Measurements from ENCODE around the gene SNRNP70.
A peak's percentile ranks its signal among the peaks of the same experiment; 100 is the strongest.

Gene SNRNP70

DNA sequence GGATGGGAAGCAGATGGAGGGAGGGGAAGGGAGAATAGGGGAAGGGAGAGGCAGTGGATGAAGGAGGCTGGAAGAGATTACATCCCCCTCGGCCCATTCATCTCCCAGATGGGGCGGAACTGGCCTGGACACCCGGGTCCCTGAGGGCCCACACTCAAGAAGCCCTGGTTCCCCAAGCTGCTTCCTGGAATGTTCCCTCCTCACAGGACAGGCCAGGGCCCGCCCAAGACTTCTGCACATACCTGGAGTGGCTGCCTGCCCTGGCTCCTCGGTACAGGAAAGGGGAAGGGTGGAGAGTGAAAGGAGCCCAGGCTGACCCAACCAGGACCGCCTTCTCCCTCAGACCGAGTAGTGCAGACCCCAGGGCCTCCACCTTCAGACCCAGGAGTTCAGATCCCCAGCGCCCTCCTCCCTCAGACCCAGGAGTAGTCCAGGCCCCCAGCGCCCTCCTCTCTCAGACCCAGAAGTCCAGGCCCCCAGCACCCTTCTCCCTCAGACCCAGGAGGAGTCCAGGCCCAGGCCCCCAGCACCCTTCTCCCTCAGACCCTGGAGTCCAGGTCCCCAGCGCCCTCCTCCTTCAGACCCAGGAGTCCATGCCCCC, 21.1 kb upstream of the SNRNP70 start:
- no peak for DNase-seq (ENCODE audit: low read depth)
- TF ChIP-seq, protein P1, sequence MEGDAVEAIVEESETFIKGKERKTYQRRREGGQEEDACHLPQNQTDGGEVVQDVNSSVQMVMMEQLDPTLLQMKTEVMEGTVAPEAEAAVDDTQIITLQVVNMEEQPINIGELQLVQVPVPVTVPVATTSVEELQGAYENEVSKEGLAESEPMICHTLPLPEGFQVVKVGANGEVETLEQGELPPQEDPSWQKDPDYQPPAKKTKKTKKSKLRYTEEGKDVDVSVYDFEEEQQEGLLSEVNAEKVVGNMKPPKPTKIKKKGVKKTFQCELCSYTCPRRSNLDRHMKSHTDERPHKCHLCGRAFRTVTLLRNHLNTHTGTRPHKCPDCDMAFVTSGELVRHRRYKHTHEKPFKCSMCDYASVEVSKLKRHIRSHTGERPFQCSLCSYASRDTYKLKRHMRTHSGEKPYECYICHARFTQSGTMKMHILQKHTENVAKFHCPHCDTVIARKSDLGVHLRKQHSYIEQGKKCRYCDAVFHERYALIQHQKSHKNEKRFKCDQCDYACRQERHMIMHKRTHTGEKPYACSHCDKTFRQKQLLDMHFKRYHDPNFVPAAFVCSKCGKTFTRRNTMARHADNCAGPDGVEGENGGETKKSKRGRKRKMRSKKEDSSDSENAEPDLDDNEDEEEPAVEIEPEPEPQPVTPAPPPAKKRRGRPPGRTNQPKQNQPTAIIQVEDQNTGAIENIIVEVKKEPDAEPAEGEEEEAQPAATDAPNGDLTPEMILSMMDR (conservative IDR thresholded peaks at IDR 0.05; ENCODE audit: low read depth, low read length): no peak
- no peak overlapping the region for H3K4me3 ChIP-seq (ENCODE audit: low read length)

DNA sequence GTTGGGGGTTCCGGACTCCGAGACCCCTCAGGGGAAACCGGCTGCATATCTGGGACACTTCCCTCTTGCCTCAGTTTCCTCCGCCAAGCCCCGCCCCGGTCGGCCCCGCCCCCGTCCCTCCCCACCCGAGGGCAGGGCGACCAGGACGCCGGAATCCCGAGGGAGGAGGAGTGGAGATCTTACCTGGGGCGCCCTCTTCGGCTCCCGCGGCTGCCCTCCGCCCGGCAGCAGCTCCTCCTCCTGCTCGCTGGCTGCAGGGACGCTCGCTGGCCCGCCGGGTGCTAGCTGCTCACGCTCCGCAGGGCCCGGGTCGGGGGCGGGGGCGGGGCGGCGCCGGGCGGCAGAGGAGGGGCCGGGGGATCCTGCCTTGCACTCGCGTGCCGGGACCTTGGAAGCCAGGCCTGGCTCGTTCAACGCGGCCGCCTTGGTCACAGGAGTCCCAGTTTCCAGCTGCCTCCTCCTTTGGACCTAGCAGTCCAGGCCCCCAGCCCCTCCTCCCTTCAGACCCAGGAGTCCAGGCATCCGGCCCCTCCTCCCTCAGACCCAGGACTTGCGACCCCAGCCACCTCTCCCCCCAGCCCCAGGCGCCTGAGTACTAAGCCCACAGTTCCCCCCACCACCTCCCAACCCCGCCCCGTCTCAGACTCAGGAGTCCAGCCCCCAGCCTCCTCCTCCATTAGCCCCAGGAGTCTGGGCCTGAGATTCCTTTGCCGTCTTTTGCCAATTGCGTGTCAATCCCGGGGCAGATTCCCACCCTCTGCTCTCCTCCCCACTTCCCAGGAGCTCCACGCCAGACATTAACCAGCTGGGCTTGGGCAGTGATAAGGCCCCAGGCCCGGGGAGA, 20.3 kb upstream of the SNRNP70 start, which contains the start of gene NTF4:
NTF4 (minus strand) TSS at position 51 of the 844 bp plus-strand sequence. CDS start 2,821 bp downstream, outside the sequence.
- no peak for DNase-seq (ENCODE audit: low read depth)
- TF ChIP-seq, protein P1 (conservative IDR thresholded peaks at IDR 0.05; ENCODE audit: low read depth, low read length): no peak
- peak within 1 kb of the TSS; percentile 29 for H3K4me3 ChIP-seq (ENCODE audit: low read length)

DNA sequence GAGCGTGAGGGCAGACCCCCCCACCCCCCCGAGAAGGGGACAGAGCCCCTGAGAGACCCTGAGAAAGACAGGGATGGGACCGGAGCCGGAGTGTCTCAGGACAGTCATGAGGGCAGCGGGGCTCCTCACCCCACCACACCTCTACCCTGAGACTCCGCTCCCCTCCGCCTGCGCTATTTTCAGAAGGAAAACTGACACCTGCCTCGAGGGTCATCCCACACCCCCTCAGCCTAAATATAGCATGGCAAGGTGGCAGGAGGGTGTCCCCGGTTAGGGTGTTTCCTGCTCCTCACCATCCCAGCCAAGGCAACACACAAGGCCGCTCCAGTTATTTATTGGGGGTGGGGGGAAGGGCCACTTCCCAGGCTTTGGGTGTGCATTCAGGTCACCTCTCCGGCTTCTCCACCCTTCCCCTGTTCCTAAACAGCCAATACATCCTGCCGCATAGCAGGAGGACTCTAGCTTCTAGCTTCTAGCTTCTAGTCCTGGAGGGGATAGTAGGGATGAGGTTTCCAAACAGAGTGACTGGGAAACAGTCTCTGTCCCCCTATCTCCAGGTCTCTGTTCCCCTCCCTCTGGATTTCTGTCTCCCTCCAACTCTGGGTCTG, 19.2 kb upstream of the SNRNP70 start:
- no peak overlapping the region for H3K4me3 ChIP-seq (ENCODE audit: low read length)
- TF ChIP-seq, protein P1 (conservative IDR thresholded peaks at IDR 0.05; ENCODE audit: low read depth, low read length): no peak
- no peak for DNase-seq (ENCODE audit: low read depth)

DNA sequence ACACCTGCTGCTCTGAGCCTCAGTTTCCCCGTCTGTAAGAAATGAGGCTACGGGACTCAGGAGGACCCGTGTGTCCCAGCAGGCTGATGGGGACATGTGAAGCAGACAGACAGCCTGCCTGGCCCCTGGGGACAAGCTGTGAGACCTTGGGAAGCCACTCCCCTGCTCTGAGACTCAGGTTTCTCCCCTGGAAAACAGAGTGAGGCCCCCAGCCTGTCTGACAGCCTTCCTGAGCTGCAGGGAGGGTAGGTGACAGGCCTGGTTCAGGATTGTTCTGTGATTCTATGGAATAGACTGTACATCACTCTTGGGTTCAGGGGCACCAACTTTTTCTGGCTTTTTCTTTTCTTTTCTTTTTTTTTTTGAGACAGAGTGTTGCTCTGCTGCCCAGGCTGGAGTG, 17.7 kb upstream of the SNRNP70 start:
- H3K4me3 ChIP-seq (ENCODE audit: low read length): no peak overlapping the region
- TF ChIP-seq, protein P1 (conservative IDR thresholded peaks at IDR 0.05; ENCODE audit: low read depth, low read length): no peak
- DNase-seq (ENCODE audit: low read depth): no peak

DNA sequence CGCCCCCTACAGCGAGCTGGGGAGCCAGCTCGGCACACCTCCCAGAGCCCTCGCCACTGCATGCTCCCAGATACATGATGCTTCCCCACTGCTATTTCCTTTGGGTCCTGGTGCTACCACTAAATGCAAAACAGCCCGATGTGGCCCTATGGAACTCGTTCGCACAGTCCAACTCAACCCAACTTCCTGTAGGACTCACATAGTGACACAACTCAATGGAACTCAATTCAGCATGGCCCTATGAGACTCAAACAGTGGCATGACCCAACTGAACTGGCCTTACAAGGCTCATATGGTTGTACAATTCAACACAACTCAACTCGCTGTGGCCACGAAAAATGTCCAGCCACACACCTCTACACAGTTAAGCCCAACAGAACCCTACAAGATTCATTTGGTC, 16.2 kb upstream of the SNRNP70 start:
- DNase-seq (ENCODE audit: low read depth): no peak
- H3K4me3 ChIP-seq (ENCODE audit: low read length): no peak overlapping the region
- TF ChIP-seq, protein P1 (conservative IDR thresholded peaks at IDR 0.05; ENCODE audit: low read depth, low read length): no peak

DNA sequence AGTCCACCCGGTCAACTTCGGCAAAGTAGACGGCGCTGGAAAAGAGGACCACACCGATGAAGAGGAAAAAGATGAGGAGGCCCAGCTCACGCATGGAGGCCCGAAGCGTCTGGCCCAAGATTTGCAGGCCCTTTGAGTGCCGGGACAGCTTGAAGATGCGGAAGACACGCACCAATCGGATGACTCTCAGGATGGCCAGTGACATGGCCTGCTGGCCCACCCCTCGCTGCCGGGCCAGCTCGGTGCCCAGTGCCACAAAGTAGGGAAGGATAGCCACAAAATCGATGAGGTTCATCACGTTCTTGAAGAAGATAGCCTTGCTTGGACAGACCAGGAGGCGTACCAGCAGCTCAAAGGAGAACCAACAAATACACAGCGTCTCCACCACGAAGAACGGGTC, 14.8 kb upstream of the SNRNP70 start:
- H3K4me3 ChIP-seq (ENCODE audit: low read length): no peak overlapping the region
- no peak for DNase-seq (ENCODE audit: low read depth)
- TF ChIP-seq, protein P1 (conservative IDR thresholded peaks at IDR 0.05; ENCODE audit: low read depth, low read length): no peak

All from retinal pigment epithelial cell (primary cell).